ENCODE data around the gene FPR2. TPM values are rescaled to one million over a fixed set of nuclear protein-coding genes. Genes with fewer than 3 reads are reported as not detected.

FPR2 gene
- total and polyA plus RNA-seq, 3 experiments from 2014 or later, result not detected

- POLR2A ChIA-PET, result no interaction called here
- CTCF ChIA-PET, result no interaction called here
Observed at GRCh38 chr19:51746731-51747130, 14.2 kb upstream of the FPR2 start.

GRCh38 chr19:51749979-51750378 lies 11.0 kb upstream of the FPR2 start:
- H3K36me3 ChIP-seq (ENCODE audit: insufficient read depth, low read length), result no peaks in the 10 kb centered on the region
- no peak overlapping the region for H3K27ac ChIP-seq (ENCODE audit: low read depth, low read length)
- H3K27ac Mint-ChIP-seq, result no peak overlapping the region
- no peak for DNase-seq
- H3K4me1 Mint-ChIP-seq, result no peaks in the 10 kb centered on the region
- no peaks in the 10 kb centered on the region for H3K9me3 ChIP-seq (ENCODE audit: low read length)
- no peaks in the 10 kb centered on the region for H3K4me1 ChIP-seq (ENCODE audit: insufficient read depth, low read length)
- H3K27me3 Mint-ChIP-seq, result peaks cover 0 to 9% of the 10 kb centered on the region in 2 donors
- no peak overlapping the region for H3K4me3 ChIP-seq (ENCODE audit: low read length)
- ChIA-PET CTCF (no interaction called here), POLR2A (no interaction called here)
- H3K27me3 ChIP-seq (ENCODE audit: insufficient read depth, low read length, poor library complexity, severe bottlenecking), result no peaks in the 10 kb centered on the region
- H3K4me3 Mint-ChIP-seq, result no peak overlapping the region
- peaks cover 0 to 4% (median 0%) of the 10 kb centered on the region in 3 donors for H3K36me3 Mint-ChIP-seq
- peaks cover 0 to 12% (median 0%) of the 10 kb centered on the region in 5 donors for H3K9me3 Mint-ChIP-seq

More at GRCh38 chr19:51746731-51747130, 14.2 kb upstream of the FPR2 start:
- Histone ChIP-seq H3K4me1 (ENCODE audit: insufficient read depth, low read length) (no peaks in the 10 kb centered on the region), H3K9me3 (ENCODE audit: low read length) (no peaks in the 10 kb centered on the region), H3K36me3 (ENCODE audit: insufficient read depth, low read length) (no peaks in the 10 kb centered on the region), H3K27ac (ENCODE audit: low read depth, low read length) (no peak overlapping the region), H3K27me3 (ENCODE audit: insufficient read depth, low read length, poor library complexity, severe bottlenecking) (no peaks in the 10 kb centered on the region), H3K4me3 (ENCODE audit: low read length) (no peak overlapping the region)
- no peak for DNase-seq
- H3K4me1 Mint-ChIP-seq, result no peaks in the 10 kb centered on the region
- peaks cover 0 to 10% (median 0%) of the 10 kb centered on the region in 5 donors for H3K9me3 Mint-ChIP-seq
- peaks cover 5 to 16% of the 10 kb centered on the region in 2 donors for H3K27me3 Mint-ChIP-seq
- no peak overlapping the region for H3K27ac Mint-ChIP-seq
- peaks cover 0 to 4% (median 0%) of the 10 kb centered on the region in 3 donors for H3K36me3 Mint-ChIP-seq
- H3K4me3 Mint-ChIP-seq, result no peak overlapping the region

GRCh38 chr19:51750400-51751094 lies 10.4 kb upstream of the FPR2 start:
- ChIA-PET CTCF (no interaction called here), POLR2A (no interaction called here)

GRCh38 chr19:51751655-51752054 lies 9.3 kb upstream of the FPR2 start, which contains the start of gene FPR1:
Gene FPR1, minus strand, starts transcription at chr19:51751878. Its CDS starts 4,884 bp downstream, at chr19:51746994.
- H3K27me3 ChIP-seq (ENCODE audit: insufficient read depth, low read length, poor library complexity, severe bottlenecking), result no peaks in the 10 kb centered on the region
- H3K4me1 ChIP-seq (ENCODE audit: insufficient read depth, low read length), result no peaks in the 10 kb centered on the region
- Mint-ChIP-seq H3K4me1 (no peaks in the 10 kb centered on the region), H3K27me3 (peaks cover 6 to 8% of the 10 kb centered on the region in 2 donors), H3K36me3 (peaks cover 0 to 9% (median 0%) of the 10 kb centered on the region in 3 donors), H3K27ac (no peak within 1 kb of the TSS), H3K9me3 (peaks cover 0 to 16% (median 1%) of the 10 kb centered on the region in 5 donors), H3K4me3 (no peak within 1 kb of the TSS)
- H3K9me3 ChIP-seq (ENCODE audit: low read length), result no peaks in the 10 kb centered on the region
- ChIA-PET CTCF (interaction anchor here (1.5 kb wide), 1 partner anchor 26 kb away, joined by 4 read pairs; no protein-coding TSS in a partner anchor), POLR2A (no interaction called here)
- no peaks in the 10 kb centered on the region for H3K36me3 ChIP-seq (ENCODE audit: insufficient read depth, low read length)
- no peak within 1 kb of the TSS for H3K4me3 ChIP-seq (ENCODE audit: low read length)
- H3K27ac ChIP-seq (ENCODE audit: low read depth, low read length), result no peak within 1 kb of the TSS
- no peak for DNase-seq

More at GRCh38 chr19:51750400-51751094, 10.4 kb upstream of the FPR2 start:
- peaks cover 0 to 7% (median 0%) of the 10 kb centered on the region in 3 donors for H3K36me3 Mint-ChIP-seq
- no peak for DNase-seq
- Histone ChIP-seq H3K4me1 (ENCODE audit: insufficient read depth, low read length) (no peaks in the 10 kb centered on the region), H3K27me3 (ENCODE audit: insufficient read depth, low read length, poor library complexity, severe bottlenecking) (no peaks in the 10 kb centered on the region), H3K4me3 (ENCODE audit: low read length) (no peak overlapping the region), H3K9me3 (ENCODE audit: low read length) (no peaks in the 10 kb centered on the region), H3K27ac (ENCODE audit: low read depth, low read length) (no peak overlapping the region), H3K36me3 (ENCODE audit: insufficient read depth, low read length) (no peaks in the 10 kb centered on the region)
- H3K27me3 Mint-ChIP-seq, result peaks cover 4 to 6% of the 10 kb centered on the region in 2 donors
- peaks cover 0 to 13% (median 0%) of the 10 kb centered on the region in 5 donors for H3K9me3 Mint-ChIP-seq
- no peak overlapping the region for H3K4me3 Mint-ChIP-seq
- H3K4me1 Mint-ChIP-seq, result no peaks in the 10 kb centered on the region
- no peak overlapping the region for H3K27ac Mint-ChIP-seq

- H3K4me3 Mint-ChIP-seq, result no peak overlapping the region
- no peaks in the 10 kb centered on the region for H3K4me1 Mint-ChIP-seq
- Histone ChIP-seq H3K4me3 (ENCODE audit: low read length) (no peak overlapping the region), H3K36me3 (ENCODE audit: insufficient read depth, low read length) (no peaks in the 10 kb centered on the region), H3K4me1 (ENCODE audit: insufficient read depth, low read length) (no peaks in the 10 kb centered on the region), H3K27ac (ENCODE audit: low read depth, low read length) (no peak overlapping the region), H3K9me3 (ENCODE audit: low read length) (no peaks in the 10 kb centered on the region), H3K27me3 (ENCODE audit: insufficient read depth, low read length, poor library complexity, severe bottlenecking) (no peaks in the 10 kb centered on the region)
- H3K36me3 Mint-ChIP-seq, result peaks cover 0 to 8% (median 0%) of the 10 kb centered on the region in 3 donors
- peaks cover 3 to 13% (median 6%) of the 10 kb centered on the region in 5 donors for H3K9me3 Mint-ChIP-seq
- no peak overlapping the region for H3K27ac Mint-ChIP-seq
- DNase-seq, result no peak
- POLR2A ChIA-PET, result interaction anchor here (0.5 kb wide), 1 partner anchor 1408 kb away, joined by 6 read pairs; no protein-coding TSS in a partner anchor
- CTCF ChIA-PET, result no interaction called here
- peaks cover 8 to 9% of the 10 kb centered on the region in 2 donors for H3K27me3 Mint-ChIP-seq
Observed at GRCh38 chr19:51754109-51754508, 6.9 kb upstream of the FPR2 start.

- H3K4me3 Mint-ChIP-seq, result no peak overlapping the region
- peaks cover 5 to 14% (median 8%) of the 10 kb centered on the region in 5 donors for H3K9me3 Mint-ChIP-seq
- no peak for DNase-seq
- no peaks in the 10 kb centered on the region for H3K36me3 ChIP-seq (ENCODE audit: insufficient read depth, low read length)
- ChIA-PET POLR2A (interaction anchor here (0.5 kb wide), 1 partner anchor 1409 kb away, joined by 6 read pairs; no protein-coding TSS in a partner anchor), CTCF (no interaction called here)
- H3K27ac ChIP-seq (ENCODE audit: low read depth, low read length), result no peak overlapping the region
- no peaks in the 10 kb centered on the region for H3K4me1 Mint-ChIP-seq
- H3K27me3 ChIP-seq (ENCODE audit: insufficient read depth, low read length, poor library complexity, severe bottlenecking), result no peaks in the 10 kb centered on the region
- H3K27me3 Mint-ChIP-seq, result peaks cover 8 to 9% of the 10 kb centered on the region in 2 donors
- no peak overlapping the region for H3K4me3 ChIP-seq (ENCODE audit: low read length)
- H3K9me3 ChIP-seq (ENCODE audit: low read length), result no peaks in the 10 kb centered on the region
- H3K4me1 ChIP-seq (ENCODE audit: insufficient read depth, low read length), result no peaks in the 10 kb centered on the region
- peaks cover 0 to 5% (median 0%) of the 10 kb centered on the region in 3 donors for H3K36me3 Mint-ChIP-seq
- no peak overlapping the region for H3K27ac Mint-ChIP-seq
Observed at GRCh38 chr19:51754770-51755169, 6.2 kb upstream of the FPR2 start.

- no peak for DNase-seq
- CTCF ChIA-PET, result no interaction called here
- Histone ChIP-seq H3K4me1 (ENCODE audit: insufficient read depth, low read length) (no peaks in the 10 kb centered on the region), H3K27ac (ENCODE audit: low read depth, low read length) (no peak overlapping the region), H3K36me3 (ENCODE audit: insufficient read depth, low read length) (no peaks in the 10 kb centered on the region), H3K27me3 (ENCODE audit: insufficient read depth, low read length, poor library complexity, severe bottlenecking) (no peaks in the 10 kb centered on the region), H3K4me3 (ENCODE audit: low read length) (no peak overlapping the region), H3K9me3 (ENCODE audit: low read length) (no peaks in the 10 kb centered on the region)
- Mint-ChIP-seq H3K4me3 (no peak overlapping the region), H3K27me3 (peaks cover 8 to 9% of the 10 kb centered on the region in 2 donors), H3K4me1 (no peaks in the 10 kb centered on the region), H3K36me3 (peaks cover 0 to 5% (median 0%) of the 10 kb centered on the region in 3 donors), H3K27ac (no peak overlapping the region), H3K9me3 (peaks cover 6 to 18% (median 10%) of the 10 kb centered on the region in 5 donors)
- POLR2A ChIA-PET, result no interaction called here
Observed at GRCh38 chr19:51755571-51755970, 5.4 kb upstream of the FPR2 start.

- Histone ChIP-seq H3K27me3 (ENCODE audit: insufficient read depth, low read length, poor library complexity, severe bottlenecking) (no peaks in the 10 kb centered on the region), H3K27ac (ENCODE audit: low read depth, low read length) (no peak overlapping the region), H3K4me1 (ENCODE audit: insufficient read depth, low read length) (no peaks in the 10 kb centered on the region), H3K9me3 (ENCODE audit: low read length) (no peaks in the 10 kb centered on the region), H3K36me3 (ENCODE audit: insufficient read depth, low read length) (no peaks in the 10 kb centered on the region), H3K4me3 (ENCODE audit: low read length) (no peak overlapping the region)
- H3K9me3 Mint-ChIP-seq, result peaks cover 10 to 23% (median 20%) of the 10 kb centered on the region in 5 donors
- H3K27ac Mint-ChIP-seq, result no peak overlapping the region
- POLR2A ChIA-PET, result no interaction called here
- no peak overlapping the region for H3K4me3 Mint-ChIP-seq
- peaks cover 10 to 38% of the 10 kb centered on the region in 2 donors for H3K27me3 Mint-ChIP-seq
- no peak for DNase-seq
- H3K36me3 Mint-ChIP-seq, result peaks cover 0 to 3% (median 0%) of the 10 kb centered on the region in 3 donors
- H3K4me1 Mint-ChIP-seq, result no peaks in the 10 kb centered on the region
- CTCF ChIA-PET, result no interaction called here
Observed at GRCh38 chr19:51761696-51762095, 716 bp downstream of the FPR2 start.
